UCSD-AML1 (cell line): ENCODE measurements around the gene PLB1.

Experiments
- DNase-seq: peaks from one replicate; lab custom pipeline; 2025; ENCODE audit not compliant: unreplicated experiment; lab: John Stamatoyannopoulos, UW

The PLB1 gene

GRCh38 chr2:28496781-28497180 lies 921 bp downstream of the PLB1 start:
- no peak for DNase-seq

GRCh38 chr2:28497206-28497605 lies 1.3 kb downstream of the PLB1 start:
- DNase-seq: no peak

GRCh38 chr2:28499282-28499681 lies 3.4 kb downstream of the PLB1 start:
- DNase-seq: no peak

- no peak for DNase-seq
Measured at GRCh38 chr2:28505361-28505760, 9.5 kb downstream of the PLB1 start.

- no peak for DNase-seq
Measured at GRCh38 chr2:28506112-28506910, 10.5 kb downstream of the PLB1 start.

DNA sequence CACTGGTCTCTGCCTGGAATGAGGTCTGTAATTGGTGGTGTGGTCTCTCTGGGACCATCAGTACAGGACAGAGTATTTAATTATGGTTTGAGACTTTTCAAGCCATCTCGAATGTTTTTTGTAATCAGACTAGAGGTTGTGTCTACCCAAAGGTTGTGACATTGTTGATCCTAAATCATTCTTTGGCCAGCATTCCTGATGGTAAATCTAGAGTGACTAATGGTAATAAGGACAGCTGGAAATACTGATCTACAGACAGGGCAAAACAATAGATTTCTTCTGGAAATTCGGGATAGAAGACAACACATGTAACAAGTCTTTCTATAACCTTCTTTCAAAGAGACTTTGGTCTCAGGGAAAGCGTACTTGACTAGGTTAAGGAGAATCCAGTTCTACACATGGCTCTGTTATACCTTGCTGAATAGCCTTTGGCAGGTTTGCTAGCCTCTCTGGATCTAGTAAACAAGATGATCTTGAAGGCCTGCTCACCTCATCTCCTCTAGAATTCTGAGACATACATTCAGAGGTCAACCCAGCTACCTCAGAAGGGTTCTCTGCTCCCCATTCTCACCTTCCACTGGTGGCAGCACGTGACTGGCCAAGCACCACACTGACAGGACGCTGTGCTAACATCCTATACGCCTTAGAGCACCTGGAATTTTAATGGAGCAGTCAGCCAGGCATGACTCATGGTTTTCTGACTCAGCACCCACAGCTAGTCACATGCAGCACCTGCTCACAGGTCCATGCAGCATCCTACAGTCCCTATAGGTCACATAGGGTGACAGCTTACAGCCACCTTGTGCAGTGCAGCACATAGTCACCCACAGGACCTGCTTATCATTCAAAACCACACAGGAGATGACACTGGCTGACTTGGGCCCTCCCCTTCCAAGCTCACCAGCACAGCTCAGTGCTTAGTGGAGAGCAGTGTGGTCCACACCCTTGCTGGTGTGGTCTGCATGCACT lies 12.2 kb downstream of the PLB1 start:
- no peak for DNase-seq

DNA sequence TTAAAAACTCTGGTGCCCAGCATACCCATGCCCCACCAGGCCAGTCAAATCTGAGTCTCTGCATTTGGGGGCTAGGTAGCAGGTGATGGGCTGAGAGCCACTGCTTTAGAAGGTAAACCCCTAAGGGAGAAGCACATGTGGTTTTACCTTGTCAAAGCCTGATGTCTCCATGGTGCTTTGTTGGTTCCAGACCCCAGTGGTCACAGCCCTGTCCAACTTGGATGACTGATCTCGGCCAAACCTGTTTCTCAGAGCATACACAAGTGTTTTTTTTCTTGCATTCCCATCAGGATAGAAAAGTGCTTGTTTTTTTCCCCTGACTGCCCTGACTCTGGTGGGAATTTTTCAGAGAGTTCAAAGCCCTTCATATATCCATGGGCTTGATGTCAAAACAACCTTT lies 13.5 kb downstream of the PLB1 start:
- DNase-seq: no peak

- no peak for DNase-seq
Measured at GRCh38 chr2:28510184-28510583, 14.3 kb downstream of the PLB1 start.

DNA sequence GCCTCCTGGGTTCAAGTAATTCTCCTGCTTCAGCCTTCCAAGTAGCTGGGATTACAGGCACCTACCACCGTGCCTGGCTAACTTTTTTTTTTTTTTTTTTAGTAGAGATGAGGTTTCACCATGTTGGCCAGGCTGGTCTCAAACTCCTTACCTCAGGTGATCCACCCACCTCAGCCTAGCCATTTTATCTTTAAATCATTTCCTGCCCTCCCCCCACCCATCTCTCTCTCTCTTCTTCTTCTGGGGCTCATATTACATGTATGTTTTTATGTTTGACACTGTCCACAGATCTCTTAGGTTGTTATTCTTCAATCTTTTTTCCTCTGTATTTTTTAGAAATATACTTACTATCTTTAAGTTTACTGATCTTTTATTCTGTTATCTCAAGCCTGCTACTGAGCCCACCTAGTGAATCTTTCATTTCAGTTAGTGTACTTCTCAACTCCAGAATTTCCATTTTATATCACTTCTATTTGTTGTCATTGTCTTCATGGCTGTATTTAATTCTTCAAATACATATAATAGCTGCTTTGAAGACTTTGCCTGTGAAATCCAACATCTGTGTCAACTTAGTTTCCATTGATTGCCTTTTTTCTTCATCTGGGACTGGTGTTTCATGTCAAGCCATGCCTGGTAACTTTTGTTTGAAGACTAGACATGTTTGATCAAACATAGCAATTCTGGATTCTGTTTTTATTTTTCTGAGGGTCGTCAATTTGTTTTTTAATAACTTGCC lies 16.2 kb downstream of the PLB1 start:
- DNase-seq: no peak

- DNase-seq: no peak
Measured at GRCh38 chr2:28512607-28512965, 16.7 kb downstream of the PLB1 start.

DNA sequence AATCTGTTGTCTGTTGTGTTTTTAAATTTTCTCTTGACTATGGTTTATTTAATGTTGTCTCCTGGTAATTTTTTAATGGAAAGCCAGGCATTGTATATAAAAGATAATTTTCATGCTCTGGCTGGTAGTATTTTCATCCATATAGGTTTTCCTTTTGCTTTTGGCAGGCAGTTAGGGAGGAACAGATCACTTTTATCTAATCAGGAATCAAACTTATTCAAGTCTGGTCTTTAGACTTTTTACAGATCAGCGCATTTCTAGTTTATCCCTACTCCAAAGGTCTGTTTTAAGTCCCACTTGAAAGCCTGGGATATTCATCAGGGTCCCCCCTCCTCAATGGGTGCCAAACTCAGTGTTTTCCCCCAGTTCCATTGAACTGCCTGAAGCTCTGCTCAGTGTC lies 17.2 kb downstream of the PLB1 start:
- no peak for DNase-seq

DNA sequence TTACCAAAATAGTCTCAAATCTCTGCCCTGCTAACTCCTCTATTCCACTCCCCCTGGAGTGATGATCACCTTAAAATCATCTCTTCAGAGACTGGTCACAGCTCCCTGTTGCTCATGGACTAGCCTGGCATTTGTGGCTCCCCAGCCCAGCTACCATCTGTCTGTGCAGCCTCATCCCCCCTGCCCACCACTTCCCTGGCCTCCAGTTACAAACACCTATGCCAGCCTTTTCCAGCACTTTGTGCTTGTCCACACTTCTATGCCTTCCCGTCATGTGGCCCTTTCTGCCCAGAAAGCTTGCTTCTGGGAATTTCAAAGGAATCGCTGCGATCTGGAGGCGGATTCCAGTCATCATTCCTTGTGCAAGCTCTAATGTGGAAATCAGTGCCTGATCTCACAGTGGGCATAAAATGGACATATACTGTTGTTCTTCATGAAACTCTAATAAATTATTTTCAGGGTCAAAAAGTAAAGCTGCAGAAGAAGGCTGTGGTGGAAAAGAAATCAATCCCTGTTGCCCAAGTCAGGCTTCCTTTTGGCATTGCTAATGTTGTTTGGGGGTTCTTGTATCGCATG lies 19.4 kb downstream of the PLB1 start:
- no peak for DNase-seq

- no peak for DNase-seq
Measured at GRCh38 chr2:28516430-28516829, 20.6 kb downstream of the PLB1 start.

- DNase-seq: no peak
Measured at GRCh38 chr2:28516950-28517349, 21.1 kb downstream of the PLB1 start.

DNA sequence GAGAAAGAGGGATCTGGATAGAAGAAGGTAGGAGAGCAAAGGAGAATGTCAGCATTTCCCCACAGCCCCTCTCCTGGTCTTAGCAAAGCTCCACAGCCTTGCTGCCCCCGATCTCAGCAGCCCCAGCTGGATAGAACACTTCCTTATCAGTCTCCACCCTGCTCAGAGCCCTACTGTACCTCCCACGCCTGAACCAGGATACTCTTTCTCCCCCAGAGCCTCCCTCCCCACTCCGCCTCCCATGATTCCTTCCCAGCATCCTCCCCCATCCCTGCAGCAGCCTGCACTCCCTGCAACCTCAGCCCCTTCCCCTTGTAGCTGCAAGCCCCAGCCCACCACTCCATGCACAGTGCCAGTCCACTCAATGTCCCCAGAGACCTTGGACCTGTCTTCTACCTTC lies 25.8 kb downstream of the PLB1 start:
- no peak for DNase-seq

DNA sequence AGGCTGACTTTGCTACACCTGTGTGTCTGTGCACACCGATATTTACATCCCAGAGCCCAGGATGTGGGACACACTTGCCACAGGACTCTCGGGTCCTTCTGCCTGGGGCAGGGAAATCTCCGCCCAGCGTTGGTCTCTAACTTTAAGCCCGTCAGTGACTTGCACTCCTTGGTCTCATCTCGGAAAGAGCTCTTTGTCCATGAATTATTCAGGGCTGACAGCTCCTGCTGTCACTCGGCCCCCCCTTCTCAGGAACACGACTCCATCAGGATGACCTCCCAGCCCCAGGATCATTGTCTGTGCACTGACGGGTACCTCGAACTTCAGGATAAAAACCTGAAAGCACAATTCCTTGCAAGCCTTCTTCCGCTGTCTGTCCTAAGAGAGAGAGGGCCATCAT lies 26.6 kb downstream of the PLB1 start:
- DNase-seq: no peak

- no peak for DNase-seq
Measured at GRCh38 chr2:28523902-28524301, 28.0 kb downstream of the PLB1 start.

- no peak for DNase-seq
Measured at GRCh38 chr2:28525481-28525880, 29.6 kb downstream of the PLB1 start.

GRCh38 chr2:28526527-28527132 lies 30.8 kb downstream of the PLB1 start:
- no peak for DNase-seq

DNA sequence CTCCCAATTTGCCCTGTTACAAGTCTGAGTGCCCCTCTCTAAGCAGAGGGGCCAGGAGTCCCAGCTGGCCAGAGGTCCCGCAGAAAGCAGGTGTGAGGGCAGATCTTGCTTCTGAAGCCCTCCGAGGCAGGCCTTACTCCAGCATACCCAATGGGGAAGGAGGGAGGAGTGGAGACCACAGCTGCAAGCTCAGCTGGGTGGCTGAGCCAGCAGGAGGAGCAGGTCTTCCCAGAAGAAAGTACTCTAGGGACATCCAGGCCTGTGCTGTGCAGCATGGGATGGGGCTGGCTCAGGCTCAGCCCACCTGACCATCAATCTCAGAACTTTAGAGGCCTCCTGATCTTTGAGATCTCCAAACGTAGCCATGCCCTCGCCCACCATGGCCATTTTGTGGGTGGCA lies 31.3 kb downstream of the PLB1 start:
- DNase-seq: no peak

- no peak for DNase-seq
Measured at GRCh38 chr2:28528206-28528605, 32.3 kb downstream of the PLB1 start.
